K562 (cell line): ENCODE measurements around the gene ATP2A3. TPM values are rescaled to one million over a fixed set of nuclear protein-coding genes. Genes with fewer than 3 reads are reported as not detected.

Experiments used
- ARID1B ChIP-seq: fragments of 450-650 bp; IDR thresholded peaks from 2 replicates; pipeline ENCODE4 v1.6.1; 2016; ENCODE audit warnings: antibody characterized with exemption, mild to moderate bottlenecking, inconsistent platforms
- ASH1L ChIP-seq: fragments of 450-650 bp; IDR thresholded peaks from 2 replicates; pipeline ENCODE4 v1.6.1; 2018; ENCODE audit warnings: borderline replicate concordance, mild to moderate bottlenecking, low read depth; ENCODE audit not compliant: partially characterized antibody
- CBFA2T2 ChIP-seq: fragments of 450-650 bp; conservative IDR thresholded peaks from 2 replicates; pipeline ENCODE4 v1.6.1; 2017; ENCODE audit warnings: mild to moderate bottlenecking
- CHAMP1 ChIP-seq: fragments of 450-650 bp; IDR thresholded peaks from 2 replicates; pipeline ENCODE4 v1.6.1; 2016; ENCODE audit warnings: mild to moderate bottlenecking
- DDX20 ChIP-seq: fragments of 450-650 bp; IDR thresholded peaks from 2 replicates; pipeline ENCODE4 v1.6.1; 2016; ENCODE audit warnings: missing genetic modification characterization, low read depth, mild to moderate bottlenecking, missing compliant biosample characterization, moderate library complexity
- ETV5 ChIP-seq: sonication (generic); formaldehyde crosslinking; IDR thresholded peaks from 2 replicates; pipeline ENCODE4 v1.4.0; 2020; ENCODE audit warnings: low read depth, mild to moderate bottlenecking, missing genetic modification reagents
- HNRNPUL1 ChIP-seq: fragments of 200-400 bp; formaldehyde crosslinking; IDR thresholded peaks from 2 replicates; pipeline ENCODE4 v1.6.1; 2017; ENCODE audit warnings: low read length
- JUNB ChIP-seq: fragments of 450-650 bp; formaldehyde crosslinking; conservative IDR thresholded peaks from 2 replicates; pipeline ENCODE4 v1.4.0; 2020; ENCODE audit warnings: mild to moderate bottlenecking
- KDM5B ChIP-seq: fragments of 200-600 bp; sonication (generic); IDR thresholded peaks from 2 replicates; pipeline ENCODE4 v1.6.1; 2012; ENCODE audit warnings: low read depth, mild to moderate bottlenecking, moderate library complexity, low read length, control low read depth, inconsistent platforms; ENCODE audit not compliant: insufficient replicate concordance
- MTA3 ChIP-seq: fragments of 450-650 bp; formaldehyde crosslinking; IDR thresholded peaks from 2 replicates; pipeline ENCODE4 v1.6.1; 2017; ENCODE audit warnings: mild to moderate bottlenecking, borderline replicate concordance
- MYNN ChIP-seq, 2 experiments: sonication (generic); formaldehyde crosslinking in 1 of 2; IDR thresholded peaks; 2 replicates each; pipeline versions ENCODE4 v1.5.0 to v1.6.1; 2016 to 2020; ENCODE audit warnings: antibody characterized with exemption in 1 of 2, missing genetic modification reagents in 1 of 2
- PPARD ChIP-seq: fragments of 250-450 bp; sonication (Bioruptor Pico); IDR thresholded peaks from 2 replicates; pipeline ENCODE4 v1.8.0; 2022; ENCODE audit warnings: inconsistent platforms, mild to moderate bottlenecking, moderate library complexity
- RBM25 ChIP-seq: fragments of 200-400 bp; formaldehyde crosslinking; IDR thresholded peaks from 2 replicates; pipeline ENCODE4 v1.6.1; 2018; ENCODE audit warnings: low read length, low read depth, moderate library complexity; ENCODE audit not compliant: severe bottlenecking
- polyA plus RNA-seq, 8 experiments: library from polyadenylated mRNA; depleted of rRNA in 4 of 8; stranded (reverse) in 5 of 8; unstranded in 3 of 8; fragments of >200 nt; fragmentation: Nextera tagmentation in 2 of 8; fragmentation: Illumina TruSeq in 1 of 8; extraction: Ambion mirVana in 2 of 8; extraction: Trizol in 1 of 8; gene quantifications; 2 replicates each; pipeline versions ENCODE4 v1.2.1 to v1.2.3, GENCODE V29; 2011 to 2014; ENCODE audit warnings: inconsistent platforms in 1 of 8, missing spikeins in 1 of 8
- total RNA-seq, 7 experiments: library from RNA; depleted of rRNA in 6 of 7; stranded (reverse); fragments of >200 nt in 6 of 7; fragmentation: Illumina TruSeq in 2 of 7; extraction: Trizol in 2 of 7; gene quantifications; 2 replicates each; pipeline versions ENCODE4 v1.2.1 to v1.2.3, GENCODE V29; 2011 to 2021; ENCODE audit warnings: low replicate concordance in 1 of 7
- TF ChIP-seq, protein P1 (sequence below): conservative IDR thresholded peaks from 2 replicates; pipeline ENCODE4 v1.6.1; 2011; ENCODE audit warnings: low read depth, mild to moderate bottlenecking, low read length; ENCODE audit not compliant: control insufficient read depth
- TF ChIP-seq, protein P2 (sequence below): fragments of 200-800 bp; sonication (Bioruptor generic); IDR thresholded peaks from 2 replicates; pipeline ENCODE4 v1.6.1; 2017; ENCODE audit warnings: missing genetic modification characterization, missing compliant biosample characterization
- TF ChIP-seq, protein P3 (sequence below), 2 experiments: fragments of 450-650 bp; IDR thresholded peaks; 2 replicates each; pipeline ENCODE4 v1.6.1; 2018; ENCODE audit warnings: mild to moderate bottlenecking in 2 of 2, low read depth in 1 of 2; ENCODE audit not compliant: partially characterized antibody in 2 of 2

The ATP2A3 gene
- total and polyA plus RNA-seq, 9 of the 15 experiments (the other 6 are each of a cell fraction or from before 2014, with no cell fraction given): 0.65 to 103 (median 31.3) TPM

DNA sequence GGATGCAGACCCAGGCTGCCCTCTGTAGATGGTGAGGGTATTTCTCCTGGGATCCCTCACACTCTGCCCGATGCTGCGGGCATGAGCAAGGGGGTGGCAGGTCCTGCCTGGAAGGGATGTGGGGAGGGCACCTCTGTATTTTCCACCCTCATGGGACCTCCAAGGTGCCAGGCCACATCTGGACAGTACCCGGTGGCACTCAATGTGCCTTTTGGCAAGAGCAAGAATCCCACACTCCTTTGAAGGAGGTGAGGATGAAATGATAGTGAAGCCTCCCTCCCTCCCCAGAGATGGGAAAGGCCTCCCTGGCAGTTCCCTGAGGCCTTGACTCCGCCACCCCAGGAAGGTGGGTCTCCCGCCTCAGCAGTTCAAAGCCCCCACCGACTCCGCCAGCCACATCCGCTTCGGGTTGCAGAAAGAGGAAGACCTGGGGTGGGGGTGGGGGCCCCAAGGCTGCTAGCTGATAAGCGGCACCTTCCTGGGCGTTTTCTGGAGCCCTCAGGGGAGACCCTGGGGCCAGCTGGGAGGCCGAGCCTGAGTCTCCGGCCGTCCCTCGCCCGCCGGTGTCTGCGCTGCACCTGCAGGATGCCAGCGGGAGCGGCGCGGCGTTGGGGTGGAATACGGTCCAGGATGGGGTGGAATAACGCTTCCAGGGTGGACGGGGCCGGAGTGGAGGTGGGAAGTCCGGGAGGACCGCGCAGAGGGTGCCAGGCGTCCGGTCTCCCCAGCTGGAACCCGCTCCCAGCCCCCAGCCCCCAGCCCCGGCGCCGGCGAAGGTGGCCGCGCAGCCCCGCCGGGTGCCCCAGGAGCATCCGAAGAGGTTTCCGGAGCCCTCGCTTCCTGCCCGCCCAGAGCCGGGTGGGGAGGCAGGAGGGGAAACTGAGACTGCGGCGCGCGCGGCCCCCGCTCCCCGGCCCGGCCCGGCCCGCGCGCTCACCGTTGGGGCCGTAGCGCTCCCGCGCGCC, 718 bp downstream of the ATP2A3 start (continued):
- TF ChIP-seq CHAMP1 (no peak), DDX20 (tag) (no peak), RBM25 (no peak), MYNN (IDR thresholded peaks at IDR 0.05) (0 out of 2 replicates have a peak, but pooled peaks have one; percentile 25), MYNN (CRISPR knock-in tag; IDR thresholded peaks at IDR 0.05) (no peak), JUNB (CRISPR knock-in tag) (no peak), KDM5B (peak; percentile 57), ETV5 (CRISPR knock-in tag) (peak; percentile 86), HNRNPUL1 (no peak), ASH1L (no peak), PPARD (no peak), CBFA2T2 (peak; percentile 23; the same call in 1 of the 2 replicates), MTA3 (peak; percentile 24; the same call in 1 of the 2 replicates), ARID1B (peak; percentile 64)
- TF ChIP-seq, protein P1, sequence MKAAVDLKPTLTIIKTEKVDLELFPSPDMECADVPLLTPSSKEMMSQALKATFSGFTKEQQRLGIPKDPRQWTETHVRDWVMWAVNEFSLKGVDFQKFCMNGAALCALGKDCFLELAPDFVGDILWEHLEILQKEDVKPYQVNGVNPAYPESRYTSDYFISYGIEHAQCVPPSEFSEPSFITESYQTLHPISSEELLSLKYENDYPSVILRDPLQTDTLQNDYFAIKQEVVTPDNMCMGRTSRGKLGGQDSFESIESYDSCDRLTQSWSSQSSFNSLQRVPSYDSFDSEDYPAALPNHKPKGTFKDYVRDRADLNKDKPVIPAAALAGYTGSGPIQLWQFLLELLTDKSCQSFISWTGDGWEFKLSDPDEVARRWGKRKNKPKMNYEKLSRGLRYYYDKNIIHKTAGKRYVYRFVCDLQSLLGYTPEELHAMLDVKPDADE: peak; percentile 51; the same call in 1 of the 2 replicates
- TF ChIP-seq, protein P2, sequence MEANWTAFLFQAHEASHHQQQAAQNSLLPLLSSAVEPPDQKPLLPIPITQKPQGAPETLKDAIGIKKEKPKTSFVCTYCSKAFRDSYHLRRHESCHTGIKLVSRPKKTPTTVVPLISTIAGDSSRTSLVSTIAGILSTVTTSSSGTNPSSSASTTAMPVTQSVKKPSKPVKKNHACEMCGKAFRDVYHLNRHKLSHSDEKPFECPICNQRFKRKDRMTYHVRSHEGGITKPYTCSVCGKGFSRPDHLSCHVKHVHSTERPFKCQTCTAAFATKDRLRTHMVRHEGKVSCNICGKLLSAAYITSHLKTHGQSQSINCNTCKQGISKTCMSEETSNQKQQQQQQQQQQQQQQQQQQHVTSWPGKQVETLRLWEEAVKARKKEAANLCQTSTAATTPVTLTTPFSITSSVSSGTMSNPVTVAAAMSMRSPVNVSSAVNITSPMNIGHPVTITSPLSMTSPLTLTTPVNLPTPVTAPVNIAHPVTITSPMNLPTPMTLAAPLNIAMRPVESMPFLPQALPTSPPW (CRISPR knock-in tag): peak; percentile 62
- TF ChIP-seq, protein P3, sequence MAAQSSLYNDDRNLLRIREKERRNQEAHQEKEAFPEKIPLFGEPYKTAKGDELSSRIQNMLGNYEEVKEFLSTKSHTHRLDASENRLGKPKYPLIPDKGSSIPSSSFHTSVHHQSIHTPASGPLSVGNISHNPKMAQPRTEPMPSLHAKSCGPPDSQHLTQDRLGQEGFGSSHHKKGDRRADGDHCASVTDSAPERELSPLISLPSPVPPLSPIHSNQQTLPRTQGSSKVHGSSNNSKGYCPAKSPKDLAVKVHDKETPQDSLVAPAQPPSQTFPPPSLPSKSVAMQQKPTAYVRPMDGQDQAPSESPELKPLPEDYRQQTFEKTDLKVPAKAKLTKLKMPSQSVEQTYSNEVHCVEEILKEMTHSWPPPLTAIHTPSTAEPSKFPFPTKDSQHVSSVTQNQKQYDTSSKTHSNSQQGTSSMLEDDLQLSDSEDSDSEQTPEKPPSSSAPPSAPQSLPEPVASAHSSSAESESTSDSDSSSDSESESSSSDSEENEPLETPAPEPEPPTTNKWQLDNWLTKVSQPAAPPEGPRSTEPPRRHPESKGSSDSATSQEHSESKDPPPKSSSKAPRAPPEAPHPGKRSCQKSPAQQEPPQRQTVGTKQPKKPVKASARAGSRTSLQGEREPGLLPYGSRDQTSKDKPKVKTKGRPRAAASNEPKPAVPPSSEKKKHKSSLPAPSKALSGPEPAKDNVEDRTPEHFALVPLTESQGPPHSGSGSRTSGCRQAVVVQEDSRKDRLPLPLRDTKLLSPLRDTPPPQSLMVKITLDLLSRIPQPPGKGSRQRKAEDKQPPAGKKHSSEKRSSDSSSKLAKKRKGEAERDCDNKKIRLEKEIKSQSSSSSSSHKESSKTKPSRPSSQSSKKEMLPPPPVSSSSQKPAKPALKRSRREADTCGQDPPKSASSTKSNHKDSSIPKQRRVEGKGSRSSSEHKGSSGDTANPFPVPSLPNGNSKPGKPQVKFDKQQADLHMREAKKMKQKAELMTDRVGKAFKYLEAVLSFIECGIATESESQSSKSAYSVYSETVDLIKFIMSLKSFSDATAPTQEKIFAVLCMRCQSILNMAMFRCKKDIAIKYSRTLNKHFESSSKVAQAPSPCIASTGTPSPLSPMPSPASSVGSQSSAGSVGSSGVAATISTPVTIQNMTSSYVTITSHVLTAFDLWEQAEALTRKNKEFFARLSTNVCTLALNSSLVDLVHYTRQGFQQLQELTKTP (IDR thresholded peaks at IDR 0.05; ENCODE audit: low read depth in 1 of 2, partially characterized antibody in 2 of 2): peak in 1 of 2 experiments; percentile 9
